Cardiac fibroblast (primary cell): ENCODE measurements around the gene ST3GAL4.
A peak's percentile ranks its signal among the peaks of the same experiment; 100 is the strongest.

ENCODE experiments used
- DNase-seq, 2 donors: peaks; one replicate each; pipeline versions ENCODE4 v3.0.0 to v3.0.0-alpha.2; 2010; ENCODE audit warnings: low read depth in 2 of 2
- H3K4me3 ChIP-seq, 2 donors: replicated peaks in 1 of 2; 1 replicate in 1 of 2; 2 replicates in 1 of 2; pipeline ENCODE4 v1.5.1; 2011; ENCODE audit warnings: low read depth in 2 of 2, low read length in 2 of 2, mild to moderate bottlenecking in 2 of 2, moderate library complexity in 1 of 2
- TF ChIP-seq, protein P1 (sequence below): IDR thresholded peaks from one replicate; pipeline ENCODE4 v1.5.1; 2011; ENCODE audit warnings: low read depth, mild to moderate bottlenecking, low read length, inconsistent platforms

Gene ST3GAL4

DNA sequence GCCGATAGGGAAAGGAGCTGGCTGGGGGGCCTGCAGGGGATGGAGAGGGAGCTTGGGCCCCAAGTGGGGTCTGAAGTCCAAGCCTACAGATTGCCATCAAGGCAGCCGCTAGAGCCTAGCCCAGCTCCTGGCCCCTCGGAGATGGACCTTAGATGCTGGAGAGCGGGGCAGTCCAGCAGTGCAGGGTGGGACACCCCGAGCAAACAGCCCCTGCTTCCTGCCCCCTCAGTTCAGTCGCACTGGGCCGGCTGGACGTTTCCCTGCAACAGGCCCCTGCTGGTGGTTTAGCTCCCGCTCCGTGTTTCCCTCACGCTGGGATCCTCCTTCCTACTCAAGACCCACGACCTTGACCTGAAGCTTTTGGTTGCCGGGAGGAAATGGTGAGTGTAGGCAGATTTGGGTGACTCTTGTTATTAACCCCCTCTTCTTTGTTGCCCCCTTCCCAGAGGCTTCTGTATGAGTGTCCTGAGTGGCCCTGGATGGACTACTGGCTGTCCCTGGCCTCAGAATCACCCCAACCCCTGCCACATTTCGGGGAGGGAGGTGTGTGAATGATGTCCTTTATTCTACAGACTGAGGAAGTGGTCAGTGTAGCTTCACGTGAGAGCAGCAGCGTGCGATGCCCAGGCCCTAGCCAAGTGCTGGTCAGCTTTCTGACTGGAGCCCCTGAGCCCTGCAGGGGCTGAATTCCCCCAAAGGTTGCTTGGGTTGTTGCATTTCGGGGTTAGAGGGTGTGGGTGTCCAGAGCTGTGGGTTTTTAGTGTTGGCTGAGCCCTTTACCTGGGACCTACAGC, 2.7 kb downstream of the ST3GAL4 start:
- H3K4me3 ChIP-seq, result peak overlapping the region in 1 of 2 donors; percentile 75
- TF ChIP-seq, protein P1, sequence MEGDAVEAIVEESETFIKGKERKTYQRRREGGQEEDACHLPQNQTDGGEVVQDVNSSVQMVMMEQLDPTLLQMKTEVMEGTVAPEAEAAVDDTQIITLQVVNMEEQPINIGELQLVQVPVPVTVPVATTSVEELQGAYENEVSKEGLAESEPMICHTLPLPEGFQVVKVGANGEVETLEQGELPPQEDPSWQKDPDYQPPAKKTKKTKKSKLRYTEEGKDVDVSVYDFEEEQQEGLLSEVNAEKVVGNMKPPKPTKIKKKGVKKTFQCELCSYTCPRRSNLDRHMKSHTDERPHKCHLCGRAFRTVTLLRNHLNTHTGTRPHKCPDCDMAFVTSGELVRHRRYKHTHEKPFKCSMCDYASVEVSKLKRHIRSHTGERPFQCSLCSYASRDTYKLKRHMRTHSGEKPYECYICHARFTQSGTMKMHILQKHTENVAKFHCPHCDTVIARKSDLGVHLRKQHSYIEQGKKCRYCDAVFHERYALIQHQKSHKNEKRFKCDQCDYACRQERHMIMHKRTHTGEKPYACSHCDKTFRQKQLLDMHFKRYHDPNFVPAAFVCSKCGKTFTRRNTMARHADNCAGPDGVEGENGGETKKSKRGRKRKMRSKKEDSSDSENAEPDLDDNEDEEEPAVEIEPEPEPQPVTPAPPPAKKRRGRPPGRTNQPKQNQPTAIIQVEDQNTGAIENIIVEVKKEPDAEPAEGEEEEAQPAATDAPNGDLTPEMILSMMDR, result no peak
- DNase-seq, result no peak

GRCh38 chr11:126358763-126359160, 3.3 kb downstream of the ST3GAL4 start:
- H3K4me3 ChIP-seq, result no peak overlapping the region

DNA sequence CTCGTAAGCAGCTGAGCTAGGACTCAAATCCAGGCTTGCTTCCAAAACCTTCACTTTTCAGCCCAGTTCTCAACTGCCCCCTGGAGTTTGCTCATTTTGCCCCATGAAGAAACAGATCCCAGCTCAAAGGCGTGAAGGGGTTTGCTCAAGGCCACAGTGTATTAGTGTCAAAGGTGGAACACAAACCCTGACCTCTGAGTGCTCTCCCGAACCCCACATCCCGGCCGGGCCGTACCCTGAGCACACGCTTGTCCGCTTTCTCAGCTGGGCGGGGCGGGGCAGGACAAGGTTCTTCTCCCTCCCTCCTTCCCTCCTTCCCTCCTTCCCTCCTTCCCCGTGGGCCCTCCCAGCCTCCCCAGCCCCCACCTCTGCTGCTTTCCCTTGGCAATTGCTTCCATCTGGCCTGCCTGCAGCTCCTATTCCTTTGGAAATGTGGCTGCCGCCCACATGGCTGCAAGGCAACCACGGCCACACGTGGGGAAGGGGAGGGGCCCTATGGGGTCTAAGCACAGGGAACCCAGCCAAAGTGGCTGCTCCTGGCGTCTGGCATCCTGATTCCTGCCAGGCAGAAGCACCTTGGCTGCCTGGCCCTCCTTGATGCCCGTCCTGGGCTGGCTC, 4.1 kb downstream of the ST3GAL4 start:
- peak; percentile 52 to 82 for DNase-seq
- no peak overlapping the region for H3K4me3 ChIP-seq
- TF ChIP-seq, protein P1, result peak; percentile 24

More at GRCh38 chr11:126358763-126359160, 3.3 kb downstream of the ST3GAL4 start:
- DNase-seq, result no peak
- TF ChIP-seq, protein P1, result no peak

GRCh38 chr11:126360049-126360446, 4.6 kb downstream of the ST3GAL4 start:
- TF ChIP-seq, protein P1, result no peak
- DNase-seq, result no peak
- H3K4me3 ChIP-seq, result no peak overlapping the region

DNA sequence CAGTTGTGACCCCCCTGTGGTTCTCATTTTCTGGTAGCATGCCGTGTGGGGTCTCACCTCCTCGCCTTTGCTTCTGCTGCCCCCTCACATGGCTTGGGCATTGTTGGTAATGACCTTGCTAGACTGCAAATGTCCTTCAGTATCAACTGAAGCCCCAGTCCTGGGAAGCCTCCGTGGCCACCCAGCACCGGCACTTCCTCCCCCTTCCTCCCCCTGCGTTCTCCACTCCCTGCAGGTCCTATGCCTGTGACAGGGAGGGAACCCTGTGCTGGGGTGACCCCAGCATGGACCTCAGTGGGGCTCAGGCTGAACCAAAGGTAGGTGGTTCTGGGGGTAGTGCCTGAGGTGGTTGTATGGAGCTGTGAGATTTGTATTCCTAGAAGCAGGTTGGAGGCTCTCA, 5.9 kb downstream of the ST3GAL4 start:
- TF ChIP-seq, protein P1, result no peak
- H3K4me3 ChIP-seq, result no peak overlapping the region
- no peak for DNase-seq

- no peak for DNase-seq
- TF ChIP-seq, protein P1, result no peak
- H3K4me3 ChIP-seq, result no peak overlapping the region
These were observed 7.6 kb downstream of the ST3GAL4 start for GRCh38 chr11:126362879-126363655.
